HG03565 (cell line): Measurements from ENCODE around the gene ITM2B.

Source experiments
- ATAC-seq: cut with Tn5 transposase; IDR thresholded peaks from one replicate; pipeline ENCODE4 v1.9.1; 2021; ENCODE audit warnings: mild to moderate bottlenecking, moderate library complexity; ENCODE audit not compliant: unreplicated experiment

ITM2B gene

GRCh38 chr13:48302871-48303358 is 69.9 kb downstream of the ITM2B start:
- no peak for ATAC-seq

DNA sequence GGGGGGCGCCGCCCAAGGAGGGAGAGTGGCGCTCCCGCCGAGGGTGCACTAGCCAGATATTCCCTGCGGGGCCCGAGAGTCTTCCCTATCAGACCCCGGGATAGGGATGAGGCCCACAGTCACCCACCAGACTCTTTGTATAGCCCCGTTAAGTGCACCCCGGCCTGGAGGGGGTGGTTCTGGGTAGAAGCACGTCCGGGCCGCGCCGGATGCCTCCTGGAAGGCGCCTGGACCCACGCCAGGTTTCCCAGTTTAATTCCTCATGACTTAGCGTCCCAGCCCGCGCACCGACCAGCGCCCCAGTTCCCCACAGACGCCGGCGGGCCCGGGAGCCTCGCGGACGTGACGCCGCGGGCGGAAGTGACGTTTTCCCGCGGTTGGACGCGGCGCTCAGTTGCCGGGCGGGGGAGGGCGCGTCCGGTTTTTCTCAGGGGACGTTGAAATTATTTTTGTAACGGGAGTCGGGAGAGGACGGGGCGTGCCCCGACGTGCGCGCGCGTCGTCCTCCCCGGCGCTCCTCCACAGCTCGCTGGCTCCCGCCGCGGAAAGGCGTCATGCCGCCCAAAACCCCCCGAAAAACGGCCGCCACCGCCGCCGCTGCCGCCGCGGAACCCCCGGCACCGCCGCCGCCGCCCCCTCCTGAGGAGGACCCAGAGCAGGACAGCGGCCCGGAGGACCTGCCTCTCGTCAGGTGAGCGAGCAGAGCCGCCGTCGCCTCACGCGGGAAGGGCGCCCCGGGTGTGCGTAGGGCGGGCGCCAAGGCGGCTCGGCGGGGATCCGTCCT is 70.5 kb downstream of the ITM2B start, which contains the start of gene RB1:
Gene RB1, plus strand, starts transcription at position 393 of the 784 bp plus-strand sequence. Its CDS starts 162 bp downstream, at position 555.
- ATAC-seq: peak; percentile 51

DNA sequence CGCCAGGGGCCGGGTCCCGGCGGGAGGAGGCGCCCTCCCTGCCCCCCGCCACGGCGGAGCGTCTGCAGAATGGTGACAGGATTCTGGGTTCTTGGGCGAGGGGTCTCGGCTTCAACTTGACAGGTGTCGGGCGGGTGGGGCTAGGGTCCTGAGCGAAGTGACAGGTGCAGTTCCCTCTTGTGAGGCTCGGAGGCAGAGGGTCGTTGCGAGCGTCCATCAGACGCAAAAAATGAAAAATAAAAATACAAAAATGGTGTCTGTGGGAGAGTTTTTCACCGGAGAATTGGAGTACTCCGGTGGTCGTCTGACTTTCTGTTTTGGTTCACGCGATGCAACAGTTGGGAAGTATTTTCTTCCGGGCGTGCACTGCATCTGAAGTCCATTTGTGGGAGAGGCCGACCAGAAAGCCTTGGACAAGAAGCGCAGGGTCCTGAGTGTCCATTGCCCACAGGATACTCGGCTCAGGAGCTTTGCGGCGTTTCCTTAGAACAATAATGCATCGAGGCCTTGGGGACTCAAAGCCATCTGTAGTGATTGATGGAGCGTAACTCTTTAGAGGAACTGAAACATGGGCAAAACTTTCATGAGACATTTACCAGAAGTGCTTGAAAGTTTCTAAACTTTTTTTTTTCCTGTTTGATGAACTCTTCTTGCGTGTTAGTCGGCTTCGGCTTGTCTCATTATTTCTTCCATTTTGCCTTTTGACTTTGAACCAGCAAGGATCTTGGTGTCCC is 71.3 kb downstream of the ITM2B start:
- ATAC-seq: peak; percentile 72

DNA sequence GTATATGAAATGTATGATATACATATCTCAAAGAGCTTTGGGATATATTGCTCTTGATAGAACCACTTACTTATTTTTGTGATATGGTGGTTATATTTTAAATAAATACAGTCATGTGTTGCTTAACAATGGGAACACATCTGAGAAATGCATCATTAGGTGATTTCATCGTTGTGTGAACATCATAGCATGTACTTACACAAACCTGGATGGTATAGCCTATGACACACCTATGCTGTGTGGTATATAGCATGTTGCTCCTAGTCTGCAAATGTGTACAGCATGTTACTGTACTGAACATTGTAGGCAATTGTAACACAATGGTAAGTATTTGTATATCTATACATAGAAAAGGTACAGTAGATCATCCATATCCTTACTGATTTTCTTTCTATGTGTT is 78.2 kb downstream of the ITM2B start:
- no peak for ATAC-seq

GRCh38 chr13:48315969-48316650 is 83.1 kb downstream of the ITM2B start:
- ATAC-seq: no peak

GRCh38 chr13:48316826-48317510 is 84.0 kb downstream of the ITM2B start:
- no peak for ATAC-seq

DNA sequence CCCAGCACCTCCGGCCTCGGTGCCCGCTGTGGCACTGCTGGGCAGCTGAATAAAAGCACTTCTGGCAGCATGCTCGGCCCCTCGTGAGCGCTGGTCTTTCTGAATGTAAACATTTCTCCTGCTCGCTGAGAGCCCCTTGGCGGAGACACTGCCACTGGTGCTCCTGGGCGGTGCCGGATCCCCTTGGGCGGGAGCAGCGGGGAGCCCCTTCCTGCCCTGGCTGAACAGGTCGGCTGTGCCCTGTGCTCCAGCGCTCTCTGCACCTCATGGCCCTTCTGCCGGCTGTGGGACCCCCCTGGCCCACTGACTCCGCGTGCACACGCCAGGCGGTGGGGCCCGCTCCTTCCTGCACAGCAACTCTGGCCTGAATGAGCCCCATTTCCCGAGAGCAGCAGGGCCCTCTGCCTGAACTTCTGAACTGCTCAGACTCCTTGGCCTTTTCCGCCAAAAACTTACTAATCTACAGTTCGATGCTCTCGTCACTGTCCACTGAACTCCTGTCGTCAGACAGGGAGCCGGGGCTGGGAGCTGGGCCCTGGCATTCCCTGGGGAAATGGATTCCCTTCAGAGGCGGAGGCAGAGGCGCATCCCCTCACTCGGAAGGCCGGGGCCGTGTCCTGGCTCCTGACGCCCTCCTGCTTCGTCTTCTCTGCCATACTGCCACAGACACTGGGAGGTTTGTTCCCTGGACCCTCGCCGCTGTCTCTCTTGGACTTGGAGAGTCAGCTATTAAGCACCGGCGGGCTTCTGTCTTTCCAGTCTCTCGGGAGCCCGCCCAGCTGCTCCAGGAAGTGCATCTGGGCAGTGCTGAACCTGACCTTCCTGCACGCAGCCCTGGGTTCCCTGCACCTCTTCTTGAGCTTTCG is 84.7 kb downstream of the ITM2B start:
- no peak for ATAC-seq

DNA sequence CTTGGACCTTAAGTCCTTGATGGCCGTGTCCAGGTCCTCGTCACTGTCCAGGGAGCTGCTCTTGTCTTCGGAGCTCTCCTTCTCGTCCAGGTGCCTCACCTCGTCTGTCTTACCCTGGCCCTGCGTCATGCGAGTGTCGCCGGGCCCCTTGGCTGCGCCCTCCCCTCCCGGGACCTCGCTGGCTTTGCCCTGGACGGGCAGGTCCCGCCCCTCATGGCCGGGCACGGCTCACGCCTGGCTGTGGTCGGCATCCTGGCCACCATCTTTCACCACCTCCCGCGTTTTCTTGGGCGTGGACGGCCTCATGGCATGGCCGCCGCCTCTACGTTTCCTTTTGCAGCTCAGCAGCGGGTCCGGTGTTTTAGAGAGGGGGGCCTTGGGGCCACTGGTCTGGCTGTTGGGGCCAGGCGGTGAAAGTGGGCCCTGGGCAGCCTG is 85.4 kb downstream of the ITM2B start:
- no peak for ATAC-seq

GRCh38 chr13:48318821-48319511 is 86.0 kb downstream of the ITM2B start:
- ATAC-seq: no peak
